HCT116 (cell line): ENCODE measurements around the gene CALML6. TPM values are rescaled to one million over a fixed set of nuclear protein-coding genes. Genes with fewer than 3 reads are reported as not detected.

ENCODE experiments used
- ATAC-seq: fragments of 200-7000 bp; cut with Tn5 transposase; 2 replicates; pipeline ENCODE4 v1.9.1; 2020; ENCODE audit warnings: mild to moderate bottlenecking, moderate library complexity
- BruUV-seq: library from RNA; stranded (reverse); fragments of 400-500 nt; replicated peaks from 2 replicates; lab custom pipeline; 2021; lab: Mats Ljungman, UMichigan
- CTCF ChIA-PET: fragments of 300-600 bp; sonication (Branson Sonifier 250); formaldehyde crosslinking; loops from one replicate; lab custom pipeline; 2021; ENCODE audit warnings: antibody characterized with exemption; lab: Charles Lee
- POLR2A ChIA-PET: fragments of 300-600, 350-600 bp; sonication (Branson Sonifier 250); formaldehyde crosslinking; loops from one replicate; lab custom pipeline; 2021; ENCODE audit warnings: antibody characterized with exemption; lab: Charles Lee
- RAD21 ChIA-PET, 2 experiments: fragments of 300-600 bp; sonication (Branson Sonifier 250); formaldehyde crosslinking; loops; one replicate each; lab custom pipeline; 2023; ENCODE audit warnings: low total read pairs in 2 of 2; ENCODE audit not compliant: uncharacterized antibody in 2 of 2, unreplicated experiment in 2 of 2, low non-redundant PET in 1 of 2; lab: Charles Lee
- DNase-seq: peaks from one replicate; pipeline ENCODE4 v3.0.0-alpha.2; 2010; ENCODE audit warnings: low read depth, low spot score
- H2AFZ ChIP-seq: fragments of 200-600 bp; shearing (Covaris generic), sonication (generic); 2 replicates; pipeline ENCODE4 v1.6.1; 2017; ENCODE audit warnings: low read depth, mixed run types, mixed read lengths, antibody characterized with exemption, low read length; ENCODE audit not compliant: poor library complexity, severe bottlenecking
- H3K27ac ChIP-seq: 2 replicates; pipeline ENCODE4 v1.5.1; 2012; ENCODE audit warnings: low read depth, low read length
- H3K27me3 ChIP-seq: fragments of 200-600 bp; sonication (generic); 2 replicates; pipeline ENCODE4 v1.6.1; 2016; ENCODE audit warnings: mixed run types, low read length, mixed read lengths; ENCODE audit not compliant: insufficient read depth
- H3K36me3 ChIP-seq, 2 experiments: fragments of 200-500 bp in 1 of 2; fragments of 200-600 bp in 1 of 2; sonication (Bioruptor generic) in 1 of 2; sonication (generic) in 1 of 2; 2 replicates each; pipeline versions ENCODE4 v1.5.1 to v1.6.1; 2014 to 2016; ENCODE audit warnings: low read length in 2 of 2, inconsistent platforms in 1 of 2, mixed read lengths in 1 of 2, mixed run types in 1 of 2; ENCODE audit not compliant: insufficient read depth in 2 of 2, control insufficient read depth in 1 of 2
- H3K4me1 ChIP-seq, 2 experiments: fragments of 200-600 bp in 1 of 2; sonication (generic) in 1 of 2; 2 replicates each; pipeline versions ENCODE4 v1.5.1 to v1.6.1; 2012 to 2017; ENCODE audit warnings: low read length in 2 of 2, inconsistent platforms in 1 of 2, mild to moderate bottlenecking in 1 of 2, mixed read lengths in 1 of 2, mixed run types in 1 of 2, moderate library complexity in 1 of 2; ENCODE audit not compliant: insufficient read depth in 2 of 2, control insufficient read depth in 1 of 2
- H3K4me2 ChIP-seq: fragments of 200-600 bp; sonication (generic); 2 replicates; pipeline ENCODE4 v1.6.1; 2017; ENCODE audit warnings: mixed run types, low read length, mixed read lengths
- H3K4me3 ChIP-seq, 2 experiments: fragments of 200-600 bp in 1 of 2; sonication (generic) in 1 of 2; replicated peaks in 1 of 2; 2 replicates each; pipeline ENCODE4 v1.5.1; 2011 to 2016; ENCODE audit warnings: low read length in 2 of 2, control low read depth in 1 of 2, low read depth in 1 of 2, mild to moderate bottlenecking in 1 of 2, mixed read lengths in 1 of 2, mixed run types in 1 of 2
- H3K79me2 ChIP-seq: fragments of 200-600 bp; sonication (generic); 2 replicates; pipeline ENCODE4 v1.6.1; 2017; ENCODE audit warnings: mild to moderate bottlenecking, mixed run types, low read length, moderate library complexity, mixed read lengths; ENCODE audit not compliant: insufficient read depth
- H3K9ac ChIP-seq: fragments of 200-600 bp; sonication (generic); 2 replicates; pipeline ENCODE4 v1.6.1; 2016; ENCODE audit warnings: low read length, mixed read lengths
- H3K9me2 ChIP-seq: fragments of 200-600 bp; sonication (generic), shearing (Covaris generic); 2 replicates; pipeline ENCODE4 v1.6.1; 2017; ENCODE audit warnings: mixed run types, mild to moderate bottlenecking, moderate library complexity; ENCODE audit not compliant: insufficient read depth
- H3K9me3 ChIP-seq, 2 experiments: fragments of 200-500 bp in 1 of 2; fragments of 200-600 bp in 1 of 2; sonication (Bioruptor generic) in 1 of 2; sonication (generic) in 1 of 2; 2 replicates each; pipeline ENCODE4 v1.6.1; 2014 to 2017; ENCODE audit warnings: low read length in 2 of 2, mixed read lengths in 2 of 2, inconsistent platforms in 1 of 2, low read depth in 1 of 2, mild to moderate bottlenecking in 1 of 2, mixed run types in 1 of 2, moderate library complexity in 1 of 2; ENCODE audit not compliant: control insufficient read depth in 1 of 2, insufficient read depth in 1 of 2
- H4K20me1 ChIP-seq: fragments of 200-600 bp; sonication (generic), shearing (Covaris generic); 2 replicates; pipeline ENCODE4 v1.6.1; 2017; ENCODE audit warnings: mixed run types, mild to moderate bottlenecking, moderate library complexity; ENCODE audit not compliant: insufficient read depth
- ATF3 ChIP-seq: IDR thresholded peaks from 2 replicates; pipeline ENCODE4 v1.6.1; 2012
- CBX3 ChIP-seq: IDR thresholded peaks from 2 replicates; pipeline ENCODE4 v1.6.1; 2012; ENCODE audit warnings: low read depth
- CEBPB ChIP-seq: IDR thresholded peaks from 2 replicates; pipeline ENCODE4 v1.6.1; 2012; ENCODE audit warnings: low read depth
- CTCF ChIP-seq, 3 experiments: fragments of 200-600 bp in 1 of 3; sonication (generic) in 1 of 3; IDR thresholded peaks in 2 of 3; conservative IDR thresholded peaks in 1 of 3; 2 replicates each; pipeline ENCODE4 v1.5.1; 2012 to 2017; ENCODE audit warnings: low read depth in 2 of 3, low read length in 2 of 3, antibody characterized with exemption in 1 of 3, borderline replicate concordance in 1 of 3, control low read depth in 1 of 3, mild to moderate bottlenecking in 1 of 3, mixed read lengths in 1 of 3, mixed run types in 1 of 3, moderate library complexity in 1 of 3; ENCODE audit not compliant: insufficient read depth in 1 of 3
- ELF1 ChIP-seq: IDR thresholded peaks from 2 replicates; pipeline ENCODE4 v1.6.1; 2012; ENCODE audit warnings: low read depth, borderline replicate concordance
- EZH2 ChIP-seq: fragments of 200-600 bp; sonication (generic); IDR thresholded peaks from 2 replicates; pipeline ENCODE4 v1.6.1; 2017; ENCODE audit warnings: antibody characterized with exemption, mixed run types
- EZH2phosphoT487 ChIP-seq: fragments of 200-600 bp; IDR thresholded peaks from 2 replicates; pipeline ENCODE4 v1.6.1; 2018; ENCODE audit warnings: antibody characterized with exemption, borderline replicate concordance
- POLR2A ChIP-seq: IDR thresholded peaks from 2 replicates; pipeline ENCODE4 v1.7.0; 2011; ENCODE audit warnings: borderline replicate concordance; ENCODE audit not compliant: insufficient read depth, insufficient read length; ENCODE audit errors: extremely low read depth
- POLR2AphosphoS5 ChIP-seq: IDR thresholded peaks from 2 replicates; pipeline ENCODE4 v1.6.1; 2011; ENCODE audit warnings: mild to moderate bottlenecking, low read depth, low read length, moderate library complexity
- REST ChIP-seq: IDR thresholded peaks from 2 replicates; pipeline ENCODE4 v1.6.1; 2012; ENCODE audit warnings: low read depth
- SP1 ChIP-seq: IDR thresholded peaks from 2 replicates; pipeline ENCODE4 v1.6.1; 2012; ENCODE audit warnings: low read depth
- YY1 ChIP-seq: IDR thresholded peaks from 2 replicates; pipeline ENCODE4 v1.6.1; 2011; ENCODE audit warnings: low read length, low read depth, moderate library complexity, mild to moderate bottlenecking; ENCODE audit not compliant: insufficient replicate concordance; ENCODE audit errors: extremely low read depth
- ZBTB33 ChIP-seq: IDR thresholded peaks from 2 replicates; pipeline ENCODE4 v1.6.1; 2011; ENCODE audit warnings: mild to moderate bottlenecking, low read length, moderate library complexity; ENCODE audit not compliant: insufficient replicate concordance; ENCODE audit errors: extremely low read depth
- ZFX ChIP-seq: fragments of 450-650 bp; IDR thresholded peaks from 2 replicates; pipeline ENCODE4 v1.6.1; 2017
- ZNF274 ChIP-seq: fragments of 200-500 bp; sonication (Bioruptor generic); IDR thresholded peaks from 2 replicates; pipeline ENCODE4 v1.6.1; 2014; ENCODE audit warnings: mild to moderate bottlenecking, low read depth, low read length, inconsistent platforms
- intact Hi-C: fragments of 100-400 bp; cut with micrococcal nuclease; formaldehyde crosslinking; loops from 2 replicates; pipeline ENCODE4 v1.10.0; 2022
- total RNA-seq: library from RNA; stranded (reverse); gene quantifications from one replicate; pipeline ENCODE4 v1.2.1, GENCODE V29; 2021; ENCODE audit not compliant: unreplicated experiment

CALML6 gene
- total RNA-seq, 1 experiment from 2014 or later: 2.3 TPM

GRCh38 chr1:1911350-1912041 is 3.6 kb upstream of the CALML6 start:
- ChIA-PET POLR2A (no interaction called here), CTCF (no interaction called here), RAD21 (no interaction called here)
- Histone ChIP-seq H3K4me2 (no peak overlapping the region), H3K27ac (no peak overlapping the region), H3K27me3 (no peaks in the 10 kb centered on the region), H3K79me2 (no peaks in the 10 kb centered on the region), H2AFZ (no peak overlapping the region), H3K36me3 (no peaks in the 10 kb centered on the region), H3K9ac (no peak overlapping the region), H3K9me2 (no peaks in the 10 kb centered on the region), H4K20me1 (no peaks in the 10 kb centered on the region), H3K4me1 (peaks cover 19 to 29% of the 10 kb centered on the region in 2 experiments), H3K4me3 (no peak overlapping the region), H3K9me3 (no peaks in the 10 kb centered on the region)
- no peak for ATAC-seq
- no peak for DNase-seq
- intact Hi-C loops: no loop called here
- BruUV-seq: no TSS peak
- TF ChIP-seq EZH2phosphoT487: no peak
- TF ChIP-seq POLR2A: no peak
- no peak for TF ChIP-seq SP1
- TF ChIP-seq CBX3: no peak
- no peak for TF ChIP-seq YY1
- TF ChIP-seq ZFX: no peak
- no peak for TF ChIP-seq CEBPB
- no peak for TF ChIP-seq ATF3
- no peak for TF ChIP-seq ZBTB33
- no peak for TF ChIP-seq POLR2AphosphoS5
- no peak for TF ChIP-seq ZNF274
- TF ChIP-seq REST: no peak
- no peak for TF ChIP-seq ELF1
- no peak for TF ChIP-seq EZH2
- TF ChIP-seq CTCF (IDR thresholded peaks at IDR 0.05 in 2 of 3, conservative IDR thresholded peaks at IDR 0.05 in 1 of 3; ENCODE audit: borderline replicate concordance in 1 of 3, insufficient read depth in 1 of 3, low read depth in 2 of 3, low read length in 2 of 3): no peak
